NOMO-1 treated with dmso at 0.1 percent for 144 hours (cell line): Measurements from ENCODE around the gene CDKL5.

Experiments used
- DNase-seq: peaks from one replicate; lab custom pipeline; 2025; ENCODE audit not compliant: unreplicated experiment; lab: John Stamatoyannopoulos, UW

CDKL5 gene

DNA sequence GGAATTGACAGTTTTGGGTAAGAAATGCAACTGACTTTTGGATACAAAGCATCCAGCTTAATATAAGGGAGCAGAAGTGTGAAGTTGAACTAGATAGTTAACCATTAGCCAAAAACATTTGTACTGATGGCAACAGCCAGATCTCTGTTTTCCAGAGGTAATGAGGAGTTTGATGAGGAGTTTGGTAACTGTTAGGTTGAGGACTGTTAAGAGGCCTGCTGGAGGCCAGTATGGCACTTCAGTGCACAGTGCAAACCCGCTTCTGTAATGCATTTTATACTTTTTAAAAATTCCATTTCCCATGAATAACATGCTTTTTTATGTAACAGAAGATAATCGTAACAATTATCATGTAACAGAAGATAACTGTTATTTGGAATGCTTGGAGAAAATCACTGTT, 30.0 kb downstream of the CDKL5 start:
- DNase-seq: no peak

DNA sequence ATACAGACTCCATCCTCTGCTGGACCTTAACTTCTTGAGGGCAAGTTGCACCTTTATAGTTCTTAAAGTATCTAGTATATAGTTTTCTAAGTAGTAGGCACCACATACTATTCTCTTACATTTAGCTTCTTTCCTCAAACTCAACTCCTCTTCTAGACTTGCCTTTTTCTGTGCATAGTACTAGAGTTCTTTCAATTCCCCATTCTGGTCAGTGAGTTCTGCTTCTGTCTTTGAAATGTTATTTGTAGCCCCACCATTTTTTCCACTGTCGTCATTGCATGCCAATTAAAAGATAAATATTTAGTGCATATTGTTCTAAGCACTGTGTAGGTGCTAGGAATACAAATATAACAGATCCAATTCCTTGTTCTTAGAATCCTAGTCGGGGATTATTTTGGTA, 31.6 kb downstream of the CDKL5 start:
- no peak for DNase-seq

DNA sequence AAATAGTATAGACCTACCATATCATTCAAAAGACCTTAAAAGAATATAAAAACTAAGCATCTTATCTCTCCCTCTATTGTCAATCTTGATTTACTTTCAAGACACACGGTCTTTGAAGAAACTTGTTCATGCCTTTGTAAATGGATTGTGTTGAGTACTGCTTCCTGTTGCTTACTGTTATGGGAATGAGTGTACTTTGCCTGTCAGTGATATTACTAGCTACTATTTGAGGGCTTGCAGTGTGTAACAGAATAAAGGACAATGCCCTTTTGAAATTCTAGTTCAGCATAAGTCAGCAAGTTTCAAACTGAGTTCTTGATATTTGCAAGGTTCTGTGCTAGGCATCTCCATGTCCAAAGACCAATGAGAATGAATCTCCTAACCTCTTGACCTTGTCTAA, 36.0 kb downstream of the CDKL5 start:
- no peak for DNase-seq

- DNase-seq: no peak
These were observed 39.1 kb downstream of the CDKL5 start for GRCh38 chrX:18464499-18464898.

GRCh38 chrX:18465051-18465450, 39.6 kb downstream of the CDKL5 start:
- no peak for DNase-seq

- no peak for DNase-seq
These were observed 43.2 kb downstream of the CDKL5 start for GRCh38 chrX:18468599-18468998.

- DNase-seq: no peak
These were observed 45.9 kb downstream of the CDKL5 start for GRCh38 chrX:18471296-18471695.

DNA sequence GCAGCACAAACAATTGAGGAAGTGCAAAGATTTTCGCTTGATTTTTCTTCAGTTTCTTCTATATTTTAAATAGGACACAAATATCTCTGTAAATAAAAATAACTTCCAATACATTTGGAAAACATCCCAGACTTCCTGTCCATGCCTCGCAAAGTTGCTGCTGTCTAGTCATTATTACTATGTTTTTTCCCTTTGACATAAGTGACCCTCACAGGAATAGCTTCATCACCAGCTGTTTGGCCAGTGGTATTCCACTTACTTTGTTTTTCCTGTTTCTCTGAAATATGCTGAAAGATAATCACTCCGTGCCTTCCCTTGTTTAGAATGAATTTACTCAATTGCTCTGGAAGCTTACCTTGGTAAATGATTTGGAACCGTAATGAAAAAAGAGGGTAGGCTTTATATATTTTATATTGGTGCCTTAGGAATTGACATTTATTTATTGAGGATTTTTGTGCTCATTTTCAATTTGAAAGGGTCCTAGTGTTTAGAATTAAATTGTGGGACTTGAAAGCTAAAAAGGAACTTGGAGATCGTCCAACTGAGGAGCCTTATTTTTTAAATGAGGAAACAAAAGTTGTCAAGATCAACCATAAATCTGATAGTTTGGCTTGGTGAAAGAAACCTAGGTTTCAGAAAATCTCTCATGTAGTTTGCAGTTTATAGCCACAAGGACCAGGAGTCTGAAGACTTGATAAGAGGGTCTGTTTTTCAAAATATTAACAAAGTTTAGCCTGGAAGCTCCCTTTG, 65.6 kb downstream of the CDKL5 start:
- DNase-seq: peak; percentile 28

GRCh38 chrX:18491587-18492340, 66.4 kb downstream of the CDKL5 start:
- no peak for DNase-seq

- DNase-seq: no peak
These were observed 109.5 kb downstream of the CDKL5 start for GRCh38 chrX:18534949-18535348.

DNA sequence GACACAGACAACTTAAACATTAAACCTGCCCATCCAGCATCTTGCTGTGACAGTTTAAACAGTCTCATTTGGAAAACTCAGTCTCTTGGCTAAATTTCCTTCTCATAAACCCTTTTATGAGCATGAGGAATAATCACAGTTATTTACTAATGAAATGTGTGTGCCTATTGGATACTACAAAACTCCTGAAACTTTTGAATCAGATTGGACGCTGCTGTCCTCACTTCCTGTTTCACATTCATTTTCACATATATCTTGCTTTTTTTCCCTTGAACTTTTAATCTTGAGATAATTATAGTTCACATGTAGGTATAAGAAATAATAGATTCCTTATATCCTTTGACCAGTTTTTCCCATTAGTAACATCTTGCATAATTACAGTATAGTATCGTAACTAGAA, 111.7 kb downstream of the CDKL5 start:
- no peak for DNase-seq

DNA sequence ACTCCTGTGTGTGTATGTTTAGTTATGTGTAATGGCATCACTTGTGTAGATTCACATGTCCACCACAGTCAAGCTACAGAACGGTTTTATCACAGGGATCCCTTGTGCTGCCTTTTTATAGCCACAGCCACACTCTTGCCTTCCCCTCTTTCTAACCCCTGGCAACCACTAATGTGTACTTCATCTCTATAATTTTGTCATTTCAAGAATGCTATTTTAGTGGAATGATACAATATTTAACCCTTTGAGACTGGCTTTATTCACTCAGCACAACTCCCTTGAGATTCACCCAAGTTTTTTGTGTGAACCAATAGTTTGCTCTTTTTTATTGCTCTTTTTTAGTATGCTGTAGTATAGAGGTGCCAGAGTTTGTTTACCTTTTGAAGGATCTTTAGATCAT, 112.1 kb downstream of the CDKL5 start:
- DNase-seq: no peak

DNA sequence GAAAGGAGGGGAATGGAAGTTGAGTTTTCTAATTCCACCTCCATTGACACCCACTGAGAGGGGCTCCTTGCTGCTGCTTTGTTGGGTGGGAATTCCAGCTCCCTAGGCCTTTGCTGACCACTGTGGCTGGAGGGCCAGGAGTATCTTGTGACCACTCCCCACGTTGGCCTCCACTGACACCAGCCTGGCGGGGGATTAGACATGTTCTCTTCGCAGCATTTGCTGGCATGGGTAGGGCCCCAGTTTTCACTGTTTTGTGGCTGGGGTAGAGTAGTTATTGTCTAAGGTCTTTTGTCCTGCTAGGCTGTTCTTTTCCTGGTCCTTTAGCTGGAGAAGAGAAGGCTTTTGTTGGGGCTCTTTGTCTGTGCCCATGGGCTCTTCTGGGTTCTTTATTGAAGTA, 116.7 kb downstream of the CDKL5 start:
- DNase-seq: no peak

DNA sequence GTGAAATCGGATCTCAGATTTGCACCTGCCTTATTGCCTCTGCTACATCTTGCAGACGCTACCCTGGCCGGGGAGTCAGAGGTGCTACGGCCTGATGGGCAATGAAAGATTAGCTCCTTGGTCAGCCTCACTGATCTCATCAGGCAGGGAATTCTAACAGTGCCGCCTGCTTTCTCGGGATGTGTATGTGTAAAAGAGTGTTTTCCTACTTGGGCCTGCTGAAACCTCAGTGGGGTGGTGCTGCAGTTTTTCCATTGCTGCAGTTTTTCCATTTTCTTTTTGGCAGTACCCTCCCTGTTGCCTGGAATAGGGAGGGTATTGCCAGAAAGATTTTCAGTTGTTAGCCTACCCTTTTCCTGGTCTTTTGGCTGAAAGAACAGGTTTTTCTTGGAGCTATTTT, 117.5 kb downstream of the CDKL5 start:
- DNase-seq: no peak

DNA sequence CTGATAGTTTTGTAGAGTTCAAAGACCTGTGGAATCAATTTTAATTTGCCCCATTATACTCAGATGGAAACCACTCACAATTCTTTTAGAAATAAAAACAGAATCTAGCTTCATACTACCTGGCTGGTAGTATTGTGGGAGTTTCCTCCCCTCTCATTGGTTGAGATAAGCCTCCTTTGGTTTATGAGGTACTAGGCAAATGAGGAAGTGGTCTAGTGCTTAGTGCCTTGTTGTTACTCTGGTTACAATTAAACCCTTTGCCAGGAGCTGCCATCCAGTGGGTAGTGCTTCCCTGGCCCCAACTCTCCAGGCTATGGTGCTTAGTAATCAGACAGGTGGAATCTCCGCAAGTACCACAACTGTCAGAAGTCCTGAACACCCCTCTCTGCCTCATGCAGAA, 118.3 kb downstream of the CDKL5 start:
- no peak for DNase-seq

DNA sequence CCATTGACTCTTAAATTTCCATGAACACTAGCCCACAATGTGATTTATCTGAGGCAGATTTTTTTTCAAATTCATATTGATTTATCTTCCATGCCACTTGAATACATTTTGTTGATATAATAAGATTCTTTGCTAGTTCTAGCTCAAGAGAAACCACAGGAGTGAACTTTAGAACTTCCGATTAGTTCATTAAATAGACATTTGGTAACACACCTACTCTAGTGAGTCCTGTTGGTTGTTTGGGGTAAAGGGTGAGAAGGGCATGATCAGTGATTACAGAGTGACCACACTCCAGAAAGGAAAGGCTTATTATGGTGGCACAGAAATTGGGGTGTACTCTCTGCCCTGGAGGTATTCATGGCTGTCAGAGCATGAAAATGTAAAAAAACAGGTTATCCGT, 120.4 kb downstream of the CDKL5 start:
- no peak for DNase-seq

DNA sequence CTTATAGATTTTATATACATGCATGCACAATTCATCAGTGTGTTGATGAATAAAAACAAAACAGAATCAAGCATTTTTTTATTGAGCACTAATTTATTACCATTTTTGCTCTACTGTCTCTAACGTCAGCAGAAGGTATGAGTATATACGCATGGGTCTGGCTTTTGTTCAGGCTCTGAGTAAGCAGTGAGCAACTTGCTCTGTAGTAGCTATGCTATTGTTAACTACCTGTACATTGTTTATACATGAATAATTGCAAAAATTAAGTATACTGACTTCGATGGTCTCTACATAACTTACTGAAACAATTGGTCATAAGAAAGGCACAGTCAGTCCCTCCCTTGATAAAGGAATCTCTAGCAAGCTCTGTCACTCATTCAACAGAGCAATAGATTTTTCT, 123.6 kb downstream of the CDKL5 start:
- DNase-seq: no peak

DNA sequence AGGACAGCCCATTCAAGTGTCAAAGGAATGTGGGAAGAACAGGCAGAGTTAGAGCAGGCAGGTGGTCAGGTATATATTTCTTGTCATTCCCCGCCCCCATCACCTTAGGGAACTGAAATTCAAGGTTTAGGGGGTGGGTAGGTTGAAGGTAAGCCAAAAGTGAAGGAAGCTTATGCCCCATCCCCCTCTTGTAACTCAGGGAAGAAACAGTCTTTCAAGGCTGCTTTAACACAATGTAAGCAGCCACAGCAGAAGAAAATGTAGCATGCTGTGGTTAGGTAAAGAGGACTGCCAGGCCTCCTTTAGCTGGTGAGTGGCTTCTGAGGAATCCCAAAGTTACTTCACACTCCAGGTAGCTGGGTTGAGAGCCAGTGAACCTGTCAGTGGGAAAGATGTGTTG, 124.2 kb downstream of the CDKL5 start:
- no peak for DNase-seq

DNA sequence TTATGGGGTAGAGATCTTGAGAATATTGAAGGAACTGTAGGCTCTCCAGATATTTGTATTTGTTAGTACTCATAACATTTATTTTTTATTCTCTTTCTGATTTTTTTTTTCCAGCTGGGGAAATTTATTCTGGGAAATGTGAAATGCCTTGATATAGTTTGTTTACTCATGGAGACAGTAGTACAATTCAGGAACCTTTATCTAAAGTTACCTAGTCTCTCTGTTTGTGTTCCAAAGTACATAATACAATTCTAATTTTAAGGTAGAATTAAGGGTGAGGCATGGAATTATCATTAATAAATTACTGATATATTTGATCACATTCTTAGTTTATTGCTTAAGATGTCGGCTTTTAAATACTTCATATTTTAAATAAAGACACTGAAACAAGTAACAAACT, 132.5 kb downstream of the CDKL5 start:
- DNase-seq: no peak

DNA sequence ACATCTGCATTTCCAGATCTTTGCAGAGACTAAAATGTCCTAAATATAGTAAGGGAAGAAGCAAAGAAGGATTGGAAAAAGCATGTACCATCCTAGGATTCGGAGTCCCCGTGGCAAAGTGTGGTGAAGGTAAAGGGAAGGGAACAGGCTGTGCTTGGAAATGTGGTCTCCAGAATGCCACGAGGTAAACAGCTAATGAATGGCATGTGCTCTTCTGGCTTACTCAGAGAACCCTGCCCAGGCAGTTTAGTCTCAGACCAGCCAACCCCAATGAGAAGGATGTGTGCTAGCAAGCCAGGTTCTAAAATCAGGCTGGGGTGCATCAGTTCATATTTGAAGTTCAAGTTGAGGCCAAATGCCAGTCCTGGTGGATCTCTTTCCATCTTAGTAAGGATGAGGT, 133.4 kb downstream of the CDKL5 start:
- no peak for DNase-seq

DNA sequence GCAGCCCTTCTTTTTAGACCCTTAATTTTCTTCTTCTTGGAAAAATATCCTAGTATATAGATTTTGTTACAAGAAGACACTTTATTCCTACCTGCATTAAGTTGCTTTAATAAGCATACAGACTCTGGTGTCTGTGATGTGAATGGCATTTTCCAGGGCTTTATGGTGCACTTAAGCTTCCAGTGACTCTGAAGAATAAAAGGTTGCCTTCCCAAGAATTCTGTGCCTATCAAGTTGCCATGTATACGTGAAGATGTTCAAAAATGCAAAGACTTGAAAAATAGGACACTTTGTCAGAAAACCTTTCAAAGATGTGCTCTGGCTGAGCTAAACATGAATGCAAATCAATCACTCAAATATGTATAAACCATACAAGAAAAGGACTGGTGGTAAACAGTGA, 135.6 kb downstream of the CDKL5 start:
- no peak for DNase-seq

DNA sequence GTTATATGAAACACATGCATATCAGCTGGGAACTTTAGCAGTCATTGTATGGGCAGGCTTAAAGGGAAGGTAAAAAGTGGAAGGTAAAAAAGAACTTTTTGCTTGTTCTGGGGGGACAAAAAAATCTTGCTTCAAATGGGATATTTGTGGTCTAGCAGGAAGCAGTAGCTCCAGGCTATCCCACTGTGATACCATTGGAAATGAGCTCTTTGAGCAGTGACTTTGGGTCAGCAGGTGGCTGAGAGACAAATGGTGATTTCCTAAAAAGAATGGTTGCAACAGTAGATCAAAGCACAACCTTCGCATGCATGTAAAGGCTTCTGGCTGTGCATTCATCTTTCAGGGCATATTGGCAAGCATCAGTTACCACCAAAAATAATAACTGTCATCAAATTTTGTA, 140.3 kb downstream of the CDKL5 start:
- DNase-seq: no peak

DNA sequence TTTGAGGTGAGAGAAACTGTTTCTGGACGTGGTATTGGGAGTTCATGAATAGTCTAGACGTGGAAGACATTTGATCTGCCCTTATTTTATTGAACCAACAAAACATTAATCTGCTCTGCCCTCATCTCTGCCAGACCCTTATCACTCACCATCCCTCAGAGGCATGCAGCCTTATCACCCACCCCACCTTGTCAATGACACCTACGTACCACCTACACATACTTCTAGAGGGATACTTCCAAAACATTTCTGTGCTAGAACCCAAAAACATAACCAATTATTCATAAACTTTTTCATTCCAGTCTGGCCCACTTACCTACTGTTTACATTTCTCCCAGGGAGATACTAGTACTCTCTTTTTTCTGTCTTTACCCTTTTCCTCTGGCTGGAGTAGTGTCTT, 141.3 kb downstream of the CDKL5 start:
- no peak for DNase-seq
